HG03520 (cell line): ENCODE results near the gene SNX9.

Experiments
- ATAC-seq: cut with Tn5 transposase; IDR thresholded peaks from one replicate; pipeline ENCODE4 v1.9.1; 2021; ENCODE audit warnings: mild to moderate bottlenecking, moderate library complexity; ENCODE audit not compliant: unreplicated experiment

SNX9 gene

GRCh38 chr6:157989541-157990289 is 166.7 kb downstream of the SNX9 start:
- ATAC-seq: no peak

- no peak for ATAC-seq
Observed at GRCh38 chr6:157990321-157991066, 167.4 kb downstream of the SNX9 start.

GRCh38 chr6:157991067-157991432 is 168.0 kb downstream of the SNX9 start:
- no peak for ATAC-seq

GRCh38 chr6:157993076-157993475 is 170.0 kb downstream of the SNX9 start:
- ATAC-seq: no peak

GRCh38 chr6:157994125-157994795 is 171.2 kb downstream of the SNX9 start:
- ATAC-seq: no peak
